Measurements from ENCODE around the gene JMJD7. TPM values are rescaled to one million over a fixed set of nuclear protein-coding genes. Genes with fewer than 3 reads are reported as not detected.

Gene JMJD7
- total and polyA plus RNA-seq, 5 donors from 2014 or later, result 17.0 to 42.2 (median 25.9) TPM

DNA sequence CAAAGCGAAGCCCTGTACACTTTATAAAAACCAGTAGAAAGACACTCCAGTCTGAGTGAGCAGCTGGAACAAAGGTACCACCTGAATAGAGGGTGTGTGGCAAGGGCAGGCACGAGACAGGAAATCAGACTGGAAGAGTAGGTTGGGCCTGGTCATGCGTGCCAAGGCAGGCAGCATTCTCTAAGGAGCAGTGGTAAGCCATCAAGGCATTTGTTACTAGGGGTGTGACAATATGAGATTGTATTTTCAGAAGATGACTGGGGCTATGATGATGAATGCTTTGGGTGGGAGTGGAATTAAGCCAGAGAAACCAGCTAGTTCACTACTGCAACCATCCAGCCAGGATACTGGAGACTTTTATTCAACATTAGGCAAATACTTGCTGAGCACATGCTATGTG is 5.0 kb downstream of the JMJD7 start:
- peaks cover 0 to 2% (median 0%) of the 10 kb centered on the region in 7 donors for H3K9me3 Mint-ChIP-seq
- H3K27ac Mint-ChIP-seq, result peak overlapping the region in 2 of 3 donors; percentile 45 to 72
- peaks cover 23% of the 10 kb centered on the region for H3K36me3 Mint-ChIP-seq
- Histone ChIP-seq H3K36me3 (ENCODE audit: control insufficient read depth, insufficient read depth, low read length) (peaks cover 7% of the 10 kb centered on the region), H3K9me3 (ENCODE audit: control insufficient read depth in 2 of 2, low read length in 2 of 2) (no peaks in the 10 kb centered on the region), H3K27ac (ENCODE audit: insufficient read depth, low read length, poor library complexity, severe bottlenecking) (no peak overlapping the region), H3K4me1 (ENCODE audit: control insufficient read depth, insufficient read depth, low read length, poor library complexity, severe bottlenecking) (peaks cover 48% of the 10 kb centered on the region), H3K4me3 (ENCODE audit: low read depth, low read length) (no peak overlapping the region), H3K27me3 (ENCODE audit: control insufficient read depth, insufficient read depth, low read length) (no peaks in the 10 kb centered on the region)
- peak overlapping the region in 3 of 4 donors; percentile 17 to 64 (median 37) for H3K4me3 Mint-ChIP-seq
- peaks cover 5% of the 10 kb centered on the region for H3K27me3 Mint-ChIP-seq
- ATAC-seq (ENCODE audit: low read depth in 2 of 2), result no peak
- peak in 1 of 3 donors; percentile 43 for DNase-seq
- peaks cover 9 to 68% (median 39%) of the 10 kb centered on the region in 4 donors for H3K4me1 Mint-ChIP-seq

DNA sequence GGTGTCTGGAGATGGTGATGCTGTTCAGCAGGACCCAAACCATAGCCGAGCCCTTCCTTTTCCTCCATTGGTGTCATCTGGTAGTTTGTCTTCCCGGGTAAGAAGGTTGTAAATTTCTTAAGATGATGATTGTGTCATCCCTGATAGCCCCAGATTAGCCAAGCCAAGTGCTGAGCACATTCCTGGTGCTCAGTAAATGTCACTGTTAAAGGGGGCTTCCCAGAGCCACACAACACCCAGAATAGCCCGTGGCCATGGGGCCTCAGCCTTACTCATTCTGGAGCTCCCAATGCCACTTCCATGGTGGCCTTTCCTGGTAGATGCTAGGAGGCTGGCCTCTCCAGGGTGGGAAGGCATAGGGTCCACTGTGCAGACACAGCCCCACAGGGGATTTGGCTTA is 6.2 kb downstream of the JMJD7 start:
- DNase-seq (no peak), ATAC-seq (ENCODE audit: low read depth in 2 of 2) (no peak)
- H3K4me1 ChIP-seq (ENCODE audit: control insufficient read depth, insufficient read depth, low read length, poor library complexity, severe bottlenecking), result peaks cover 37% of the 10 kb centered on the region
- H3K4me1 Mint-ChIP-seq, result peaks cover 0 to 59% (median 31%) of the 10 kb centered on the region in 4 donors
- no peak overlapping the region for H3K27ac ChIP-seq (ENCODE audit: insufficient read depth, low read length, poor library complexity, severe bottlenecking)
- no peak overlapping the region for H3K27ac Mint-ChIP-seq
- peaks cover 23% of the 10 kb centered on the region for H3K36me3 Mint-ChIP-seq
- no peaks in the 10 kb centered on the region for H3K9me3 ChIP-seq (ENCODE audit: control insufficient read depth in 2 of 2, low read length in 2 of 2)
- H3K27me3 Mint-ChIP-seq, result peaks cover 5% of the 10 kb centered on the region
- H3K27me3 ChIP-seq (ENCODE audit: control insufficient read depth, insufficient read depth, low read length), result no peaks in the 10 kb centered on the region
- no peak overlapping the region for H3K4me3 ChIP-seq (ENCODE audit: low read depth, low read length)
- peaks cover 0 to 2% (median 0%) of the 10 kb centered on the region in 7 donors for H3K9me3 Mint-ChIP-seq
- H3K36me3 ChIP-seq (ENCODE audit: control insufficient read depth, insufficient read depth, low read length), result peaks cover 7% of the 10 kb centered on the region
- H3K4me3 Mint-ChIP-seq, result peak overlapping the region in 1 of 4 donors; percentile 12

DNA sequence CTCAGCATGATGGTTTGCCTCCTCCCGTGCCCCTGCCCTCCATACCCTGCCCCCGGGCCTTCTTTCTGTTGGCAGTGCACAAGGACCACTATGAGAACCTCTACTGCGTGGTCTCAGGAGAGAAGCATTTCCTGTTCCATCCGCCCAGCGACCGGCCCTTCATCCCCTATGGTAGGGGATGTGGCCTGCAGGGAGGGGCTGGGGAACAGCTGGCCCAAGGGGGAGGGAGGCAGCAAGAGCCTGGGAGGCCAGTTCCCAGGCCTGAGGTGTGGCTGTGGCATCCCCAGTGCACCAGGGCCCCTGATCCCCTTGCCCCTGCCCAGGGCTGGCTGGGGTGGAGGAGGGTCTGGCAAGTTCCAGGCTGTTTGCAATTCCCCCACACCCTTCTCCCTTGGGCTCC is 8.2 kb downstream of the JMJD7 start:
- no peak for DNase-seq
- no peak for ATAC-seq (ENCODE audit: low read depth in 2 of 2)
- peak overlapping the region in 1 of 3 donors; percentile 82 for H3K27ac Mint-ChIP-seq

DNA sequence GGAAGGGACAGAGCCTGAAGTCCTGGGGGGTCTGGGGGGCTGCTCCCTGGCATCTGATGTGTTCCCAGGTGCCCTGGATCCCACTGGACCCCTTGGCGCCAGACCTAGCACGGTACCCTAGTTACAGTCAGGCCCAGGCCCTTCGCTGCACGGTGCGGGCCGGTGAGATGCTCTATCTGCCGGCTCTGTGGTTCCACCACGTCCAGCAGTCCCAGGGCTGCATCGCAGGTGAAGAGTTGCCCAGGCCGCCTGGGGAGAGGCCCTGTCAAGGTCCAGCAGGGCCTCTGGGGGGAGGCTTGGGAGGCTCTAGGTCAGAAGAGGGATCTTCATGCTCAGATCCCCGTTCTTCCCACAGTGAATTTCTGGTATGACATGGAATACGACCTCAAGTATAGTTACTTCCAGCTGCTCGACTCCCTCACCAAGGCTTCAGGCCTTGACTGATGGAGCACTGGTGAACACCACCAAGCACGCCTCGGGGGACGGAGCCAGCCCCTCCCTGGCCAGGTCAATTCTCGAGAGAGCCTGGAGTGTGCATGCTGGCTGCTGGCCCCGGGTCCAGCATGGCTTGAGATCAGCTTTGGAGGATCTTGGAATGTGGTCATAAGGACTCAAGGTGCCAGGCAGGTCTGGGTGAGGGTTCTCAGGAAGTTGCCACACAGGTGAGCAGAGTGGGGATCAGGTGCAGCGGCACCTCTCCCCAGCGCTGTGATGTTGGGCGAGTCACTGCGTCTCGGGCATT is 9.0 kb downstream of the JMJD7 start:
- no peak overlapping the region for H3K4me3 Mint-ChIP-seq
- no peak overlapping the region for H3K27ac Mint-ChIP-seq
- peaks cover 10% of the 10 kb centered on the region for H3K36me3 ChIP-seq (ENCODE audit: control insufficient read depth, insufficient read depth, low read length)
- H3K27ac ChIP-seq (ENCODE audit: insufficient read depth, low read length, poor library complexity, severe bottlenecking), result no peak overlapping the region
- H3K4me1 ChIP-seq (ENCODE audit: control insufficient read depth, insufficient read depth, low read length, poor library complexity, severe bottlenecking), result peaks cover 11% of the 10 kb centered on the region
- H3K4me3 ChIP-seq (ENCODE audit: low read depth, low read length), result no peak overlapping the region
- H3K36me3 Mint-ChIP-seq, result peaks cover 21% of the 10 kb centered on the region
- H3K27me3 ChIP-seq (ENCODE audit: control insufficient read depth, insufficient read depth, low read length), result no peaks in the 10 kb centered on the region
- ATAC-seq (ENCODE audit: low read depth in 2 of 2) (no peak), DNase-seq (no peak)
- no peaks in the 10 kb centered on the region for H3K27me3 Mint-ChIP-seq
- no peaks in the 10 kb centered on the region for H3K9me3 Mint-ChIP-seq
- no peaks in the 10 kb centered on the region for H3K9me3 ChIP-seq (ENCODE audit: control insufficient read depth in 2 of 2, low read length in 2 of 2)
- peaks cover 0 to 34% (median 22%) of the 10 kb centered on the region in 4 donors for H3K4me1 Mint-ChIP-seq

More for the DNA sequence above, 8.2 kb downstream of the JMJD7 start:
- Mint-ChIP-seq H3K9me3 (no peaks in the 10 kb centered on the region), H3K36me3 (peaks cover 23% of the 10 kb centered on the region), H3K4me3 (no peak overlapping the region), H3K4me1 (peaks cover 0 to 42% (median 28%) of the 10 kb centered on the region in 4 donors), H3K27me3 (peaks cover 4% of the 10 kb centered on the region)
- no peaks in the 10 kb centered on the region for H3K9me3 ChIP-seq (ENCODE audit: control insufficient read depth in 2 of 2, low read length in 2 of 2)
- H3K36me3 ChIP-seq (ENCODE audit: control insufficient read depth, insufficient read depth, low read length), result peaks cover 10% of the 10 kb centered on the region
- no peak overlapping the region for H3K4me3 ChIP-seq (ENCODE audit: low read depth, low read length)
- no peak overlapping the region for H3K27ac ChIP-seq (ENCODE audit: insufficient read depth, low read length, poor library complexity, severe bottlenecking)
- H3K4me1 ChIP-seq (ENCODE audit: control insufficient read depth, insufficient read depth, low read length, poor library complexity, severe bottlenecking), result peaks cover 19% of the 10 kb centered on the region
- no peaks in the 10 kb centered on the region for H3K27me3 ChIP-seq (ENCODE audit: control insufficient read depth, insufficient read depth, low read length)

DNA sequence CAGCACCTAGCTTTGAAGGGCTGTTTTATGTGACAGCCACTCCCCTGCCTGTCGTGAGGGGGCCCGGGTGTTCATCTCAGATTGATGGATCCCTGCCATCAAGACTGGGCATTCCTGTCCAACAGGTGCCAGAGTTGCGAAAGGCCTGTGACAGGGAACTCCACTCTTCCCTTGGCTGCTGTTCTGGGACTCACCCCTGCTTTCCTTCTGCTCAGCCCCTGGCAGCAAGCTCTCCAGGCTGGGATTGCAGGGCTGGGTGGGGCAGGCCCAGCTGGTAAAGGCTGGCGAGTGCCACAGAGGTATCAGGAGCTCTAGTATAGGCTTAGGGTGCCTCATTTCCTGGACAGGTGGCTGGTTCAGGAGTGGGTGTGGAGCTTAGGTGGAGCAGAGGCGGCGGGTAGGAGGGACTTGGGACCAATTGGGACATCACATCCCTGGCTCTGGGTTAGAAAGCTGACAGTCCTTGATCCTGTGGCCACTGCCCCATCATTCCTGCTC is 10.6 kb downstream of the JMJD7 start, which contains the start of gene PLA2G4B:
PLA2G4B (plus strand) TSS at position 448 of the 498 bp plus-strand sequence. CDS start 67 bp downstream, outside the sequence.
- Histone ChIP-seq H3K27me3 (ENCODE audit: control insufficient read depth, insufficient read depth, low read length) (no peaks in the 10 kb centered on the region), H3K27ac (ENCODE audit: insufficient read depth, low read length, poor library complexity, severe bottlenecking) (no peak within 1 kb of the TSS), H3K36me3 (ENCODE audit: control insufficient read depth, insufficient read depth, low read length) (peaks cover 14% of the 10 kb centered on the region), H3K4me3 (ENCODE audit: low read depth, low read length) (no peak within 1 kb of the TSS), H3K9me3 (ENCODE audit: control insufficient read depth in 2 of 2, low read length in 2 of 2) (no peaks in the 10 kb centered on the region), H3K4me1 (ENCODE audit: control insufficient read depth, insufficient read depth, low read length, poor library complexity, severe bottlenecking) (no peaks in the 10 kb centered on the region)
- Mint-ChIP-seq H3K27me3 (no peaks in the 10 kb centered on the region), H3K36me3 (peaks cover 15% of the 10 kb centered on the region), H3K27ac (peak within 1 kb of the TSS in 2 of 3 donors; percentile 26 to 51), H3K9me3 (no peaks in the 10 kb centered on the region), H3K4me1 (peaks cover 0 to 20% (median 10%) of the 10 kb centered on the region in 4 donors), H3K4me3 (no peak within 1 kb of the TSS)
- DNase-seq (no peak), ATAC-seq (ENCODE audit: low read depth in 2 of 2) (no peak)

DNA sequence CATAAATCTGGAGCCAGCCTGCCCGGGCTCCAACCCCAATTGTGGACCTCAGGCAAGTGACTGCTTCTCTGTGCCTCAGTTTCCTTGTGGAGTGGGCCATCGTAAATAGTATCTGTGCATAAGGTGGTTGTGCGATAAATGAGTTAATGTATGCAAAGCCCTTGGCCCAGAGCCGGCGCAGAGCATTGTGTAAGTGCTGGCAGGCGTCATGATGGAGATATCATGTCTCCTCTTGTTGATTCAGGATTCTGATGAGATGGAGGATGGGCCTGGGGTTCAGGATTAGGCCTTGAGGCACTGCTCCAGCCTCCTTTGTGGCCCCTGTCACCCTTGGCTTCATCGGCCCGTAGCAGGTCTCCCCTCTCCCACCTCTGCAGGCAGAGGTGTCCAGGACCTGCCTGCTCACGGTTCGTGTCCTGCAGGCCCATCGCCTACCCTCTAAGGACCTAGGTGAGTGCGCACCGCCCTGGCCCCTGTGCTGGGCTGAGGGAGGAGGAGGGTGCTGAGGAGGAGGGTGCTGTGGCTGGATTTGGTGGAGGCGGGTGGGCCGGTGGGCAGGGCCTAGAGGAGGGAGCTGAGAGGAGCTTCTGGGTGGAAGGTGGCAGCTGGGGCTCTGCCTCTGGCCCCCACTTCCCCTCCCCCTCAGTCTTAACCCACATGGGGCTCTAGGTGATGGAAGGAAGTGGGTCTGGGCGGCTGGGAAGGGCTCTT is 12.0 kb downstream of the JMJD7 start:
- H3K4me1 Mint-ChIP-seq, result peaks cover 0 to 9% (median under 1%) of the 10 kb centered on the region in 4 donors
- Histone ChIP-seq H3K4me1 (ENCODE audit: control insufficient read depth, insufficient read depth, low read length, poor library complexity, severe bottlenecking) (no peaks in the 10 kb centered on the region), H3K4me3 (ENCODE audit: low read depth, low read length) (no peak overlapping the region), H3K9me3 (ENCODE audit: control insufficient read depth in 2 of 2, low read length in 2 of 2) (no peaks in the 10 kb centered on the region), H3K27me3 (ENCODE audit: control insufficient read depth, insufficient read depth, low read length) (no peaks in the 10 kb centered on the region), H3K27ac (ENCODE audit: insufficient read depth, low read length, poor library complexity, severe bottlenecking) (no peak overlapping the region), H3K36me3 (ENCODE audit: control insufficient read depth, insufficient read depth, low read length) (peaks cover 18% of the 10 kb centered on the region)
- H3K27ac Mint-ChIP-seq, result peak overlapping the region in 1 of 3 donors; percentile 51
- H3K4me3 Mint-ChIP-seq, result no peak overlapping the region
- H3K27me3 Mint-ChIP-seq, result no peaks in the 10 kb centered on the region
- ATAC-seq (ENCODE audit: low read depth in 2 of 2) (no peak), DNase-seq (no peak)
- H3K9me3 Mint-ChIP-seq, result no peaks in the 10 kb centered on the region
- peaks cover 9% of the 10 kb centered on the region for H3K36me3 Mint-ChIP-seq

DNA sequence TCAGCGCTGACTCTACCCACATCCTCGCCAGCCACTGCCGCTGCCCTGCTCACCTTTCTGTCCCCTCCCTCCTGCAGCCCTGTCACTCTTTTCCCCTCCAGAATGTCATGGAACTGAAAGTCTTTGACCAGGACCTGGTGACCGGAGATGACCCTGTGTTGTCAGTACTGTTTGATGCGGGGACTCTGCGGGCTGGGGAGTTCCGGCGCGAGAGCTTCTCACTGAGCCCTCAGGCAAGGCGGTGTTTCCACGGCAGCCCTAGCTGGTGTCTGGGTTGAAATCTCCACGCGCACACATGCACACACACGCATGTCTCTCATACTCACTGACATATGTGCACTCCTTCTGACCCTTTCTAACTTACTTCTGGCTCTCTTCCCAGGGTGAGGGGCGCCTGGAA is 12.8 kb downstream of the JMJD7 start:
- H3K9me3 Mint-ChIP-seq, result no peaks in the 10 kb centered on the region

More for the DNA sequence above, 12.8 kb downstream of the JMJD7 start:
- H3K4me1 ChIP-seq (ENCODE audit: control insufficient read depth, insufficient read depth, low read length, poor library complexity, severe bottlenecking), result no peaks in the 10 kb centered on the region
- no peaks in the 10 kb centered on the region for H3K27me3 ChIP-seq (ENCODE audit: control insufficient read depth, insufficient read depth, low read length)
- H3K27ac ChIP-seq (ENCODE audit: insufficient read depth, low read length, poor library complexity, severe bottlenecking), result no peak overlapping the region
- no peak for DNase-seq
- H3K4me3 ChIP-seq (ENCODE audit: low read depth, low read length), result no peak overlapping the region
- no peaks in the 10 kb centered on the region for H3K27me3 Mint-ChIP-seq
- no peak overlapping the region for H3K27ac Mint-ChIP-seq
- peaks cover 5% of the 10 kb centered on the region for H3K36me3 Mint-ChIP-seq
- H3K4me3 Mint-ChIP-seq, result no peak overlapping the region
- H3K9me3 ChIP-seq (ENCODE audit: control insufficient read depth in 2 of 2, low read length in 2 of 2), result no peaks in the 10 kb centered on the region
- ATAC-seq (ENCODE audit: low read depth in 2 of 2), result no peak
- H3K4me1 Mint-ChIP-seq, result peaks cover 0 to 5% (median 0%) of the 10 kb centered on the region in 4 donors
- H3K36me3 ChIP-seq (ENCODE audit: control insufficient read depth, insufficient read depth, low read length), result peaks cover 20% of the 10 kb centered on the region
